Effector memory CD4-positive, alpha-beta T cell (primary cell): Measurements from ENCODE around the gene SMOC2.

Experiments used
- DNase-seq, 3 donors: peaks; one replicate each; pipeline ENCODE4 v3.0.0-alpha.2; 2020
- H3K27ac ChIP-seq: 2 replicates; pipeline ENCODE4 v1.7.0; 2013; ENCODE audit warnings: mild to moderate bottlenecking, low read length, moderate library complexity; ENCODE audit not compliant: insufficient read depth, poor library complexity, severe bottlenecking
- H3K27me3 ChIP-seq: replicated peaks from 2 replicates; pipeline ENCODE4 v1.7.0; 2013; ENCODE audit warnings: mild to moderate bottlenecking, low read length; ENCODE audit not compliant: insufficient read depth, control insufficient read depth, poor library complexity, severe bottlenecking
- H3K36me3 ChIP-seq: 2 replicates; pipeline ENCODE4 v1.7.0; 2013; ENCODE audit warnings: mild to moderate bottlenecking, low read length, moderate library complexity; ENCODE audit not compliant: control insufficient read depth, insufficient read depth
- H3K4me1 ChIP-seq: 2 replicates; pipeline ENCODE4 v1.7.0; 2013; ENCODE audit warnings: low read length, mild to moderate bottlenecking; ENCODE audit not compliant: control insufficient read depth, insufficient read depth, poor library complexity, severe bottlenecking
- H3K4me3 ChIP-seq: 2 replicates; pipeline ENCODE4 v1.7.0; 2013; ENCODE audit warnings: low read length, low read depth, mild to moderate bottlenecking; ENCODE audit not compliant: insufficient read depth, poor library complexity, severe bottlenecking
- H3K9me3 ChIP-seq: 2 replicates; pipeline ENCODE4 v1.7.0; 2013; ENCODE audit warnings: mild to moderate bottlenecking, low read length, moderate library complexity; ENCODE audit not compliant: control insufficient read depth

SMOC2 gene

GRCh38 chr6:168496997-168497331 is 56.0 kb downstream of the SMOC2 start:
- Histone ChIP-seq H3K9me3 (no peaks in the 10 kb centered on the region), H3K36me3 (no peaks in the 10 kb centered on the region), H3K4me1 (no peaks in the 10 kb centered on the region), H3K27ac (no peak overlapping the region), H3K4me3 (no peak overlapping the region), H3K27me3 (no peaks in the 10 kb centered on the region)
- DNase-seq, result no peak

GRCh38 chr6:168497381-168497780 is 56.4 kb downstream of the SMOC2 start:
- no peak overlapping the region for H3K27ac ChIP-seq
- H3K27me3 ChIP-seq, result no peaks in the 10 kb centered on the region
- H3K4me1 ChIP-seq, result no peaks in the 10 kb centered on the region
- no peaks in the 10 kb centered on the region for H3K36me3 ChIP-seq
- H3K4me3 ChIP-seq, result no peak overlapping the region
- no peak for DNase-seq
- H3K9me3 ChIP-seq, result no peaks in the 10 kb centered on the region

GRCh38 chr6:168498161-168498843 is 57.3 kb downstream of the SMOC2 start:
- DNase-seq, result no peak
- H3K4me3 ChIP-seq, result no peak overlapping the region
- H3K4me1 ChIP-seq, result no peaks in the 10 kb centered on the region
- H3K36me3 ChIP-seq, result no peaks in the 10 kb centered on the region
- no peaks in the 10 kb centered on the region for H3K27me3 ChIP-seq
- no peak overlapping the region for H3K27ac ChIP-seq
- no peaks in the 10 kb centered on the region for H3K9me3 ChIP-seq

DNA sequence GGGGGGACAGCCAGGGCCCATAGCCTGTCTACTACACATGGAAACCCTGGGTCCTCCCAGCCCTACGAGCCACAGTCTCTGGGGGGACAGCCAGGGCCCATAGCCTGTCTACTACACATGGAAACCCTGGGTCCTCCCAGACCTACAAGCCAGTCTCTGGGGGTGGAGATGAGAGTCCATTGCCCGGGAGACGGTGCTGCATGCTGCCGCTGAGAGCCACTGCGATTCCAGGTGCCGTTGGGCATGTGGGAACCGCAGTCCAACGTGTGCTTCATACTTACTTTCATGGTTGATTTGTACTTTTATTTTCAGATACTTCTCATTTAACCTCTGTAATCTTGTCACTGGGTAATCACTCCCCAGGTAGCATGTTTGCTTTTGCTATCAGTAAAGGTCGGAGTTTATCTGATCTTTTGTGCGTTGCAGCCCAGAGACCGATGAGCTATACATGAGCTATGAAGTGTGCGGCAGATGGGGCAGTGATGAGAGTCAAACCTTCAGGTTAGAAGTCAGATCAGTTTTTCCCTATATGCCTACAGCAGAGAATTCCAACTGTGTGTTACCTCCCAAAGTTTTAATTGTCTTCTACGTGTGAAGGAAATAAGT is 58.2 kb downstream of the SMOC2 start:
- Histone ChIP-seq H3K4me1 (no peaks in the 10 kb centered on the region), H3K4me3 (no peak overlapping the region), H3K9me3 (no peaks in the 10 kb centered on the region), H3K27me3 (no peaks in the 10 kb centered on the region), H3K27ac (no peak overlapping the region), H3K36me3 (no peaks in the 10 kb centered on the region)
- DNase-seq, result no peak

GRCh38 chr6:168500519-168500918 is 59.5 kb downstream of the SMOC2 start:
- DNase-seq, result no peak
- Histone ChIP-seq H3K4me3 (no peak overlapping the region), H3K27me3 (no peaks in the 10 kb centered on the region), H3K9me3 (no peaks in the 10 kb centered on the region), H3K36me3 (no peaks in the 10 kb centered on the region), H3K27ac (no peak overlapping the region), H3K4me1 (no peaks in the 10 kb centered on the region)

GRCh38 chr6:168501561-168501960 is 60.6 kb downstream of the SMOC2 start:
- Histone ChIP-seq H3K4me3 (no peak overlapping the region), H3K27ac (no peak overlapping the region), H3K4me1 (no peaks in the 10 kb centered on the region), H3K9me3 (no peaks in the 10 kb centered on the region), H3K27me3 (no peaks in the 10 kb centered on the region), H3K36me3 (no peaks in the 10 kb centered on the region)
- DNase-seq, result no peak

- Histone ChIP-seq H3K4me3 (no peak overlapping the region), H3K27me3 (no peaks in the 10 kb centered on the region), H3K27ac (no peak overlapping the region), H3K36me3 (no peaks in the 10 kb centered on the region), H3K4me1 (no peaks in the 10 kb centered on the region), H3K9me3 (no peaks in the 10 kb centered on the region)
- DNase-seq, result no peak
Measured at GRCh38 chr6:168504366-168504765, 63.4 kb downstream of the SMOC2 start.

- Histone ChIP-seq H3K9me3 (no peaks in the 10 kb centered on the region), H3K27me3 (no peaks in the 10 kb centered on the region), H3K4me3 (no peak overlapping the region), H3K4me1 (no peaks in the 10 kb centered on the region), H3K36me3 (no peaks in the 10 kb centered on the region), H3K27ac (no peak overlapping the region)
- no peak for DNase-seq
Measured at GRCh38 chr6:168506460-168506859, 65.5 kb downstream of the SMOC2 start.

DNA sequence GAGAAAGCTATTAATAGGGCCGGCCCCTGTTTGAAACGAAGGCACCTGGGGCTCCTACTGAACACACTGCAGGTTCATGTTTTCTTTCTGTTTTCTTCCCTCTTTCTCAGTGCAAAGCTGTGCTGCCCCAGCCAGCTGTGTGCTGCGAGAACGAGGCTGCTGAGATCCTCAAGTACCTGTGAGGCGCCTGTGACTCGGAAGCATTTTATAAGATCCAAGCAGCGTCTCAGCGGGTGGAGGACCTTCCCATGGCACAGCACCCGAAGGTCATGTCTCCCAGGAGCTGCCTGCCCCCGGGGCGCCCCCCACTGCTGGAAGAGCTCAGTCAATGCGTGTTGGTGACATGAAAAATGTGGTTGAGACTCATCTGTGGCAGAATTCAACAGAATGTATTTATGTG is 66.3 kb downstream of the SMOC2 start:
- H3K4me1 ChIP-seq, result no peaks in the 10 kb centered on the region
- no peaks in the 10 kb centered on the region for H3K9me3 ChIP-seq
- no peaks in the 10 kb centered on the region for H3K36me3 ChIP-seq
- H3K27me3 ChIP-seq, result no peaks in the 10 kb centered on the region
- DNase-seq, result no peak
- H3K27ac ChIP-seq, result no peak overlapping the region
- no peak overlapping the region for H3K4me3 ChIP-seq

- no peak overlapping the region for H3K4me3 ChIP-seq
- DNase-seq, result no peak
- H3K4me1 ChIP-seq, result no peaks in the 10 kb centered on the region
- H3K27ac ChIP-seq, result no peak overlapping the region
- H3K36me3 ChIP-seq, result no peaks in the 10 kb centered on the region
- no peaks in the 10 kb centered on the region for H3K27me3 ChIP-seq
- H3K9me3 ChIP-seq, result no peaks in the 10 kb centered on the region
Measured at GRCh38 chr6:168507730-168508129, 66.7 kb downstream of the SMOC2 start.
